PC-9 (cell line): ENCODE measurements around the gene PI3.

ENCODE experiments used
- CTCF ChIP-seq: fragments of 200-600 bp; sonication (generic); conservative IDR thresholded peaks from 2 replicates; pipeline ENCODE4 v1.6.1; 2017; ENCODE audit warnings: mixed run types, antibody characterized with exemption, mild to moderate bottlenecking, moderate library complexity
- EZH2 ChIP-seq: fragments of 200-600 bp; sonication (generic); IDR thresholded peaks from 2 replicates; pipeline ENCODE4 v1.8.0; 2017; ENCODE audit warnings: antibody characterized with exemption, low read depth

GRCh38 chr20:45209924-45210323 is 35.2 kb downstream of the PI3 start:
- TF ChIP-seq CTCF (no peak), EZH2 (no peak)
